ENCODE measurements around the gene PGAP6.
"Not testable (repeated sequence)": the region's sequence is repeated elsewhere in the genome, so short reads cannot be mapped to it uniquely, and the experiment has no call there.

PGAP6 gene

DNA sequence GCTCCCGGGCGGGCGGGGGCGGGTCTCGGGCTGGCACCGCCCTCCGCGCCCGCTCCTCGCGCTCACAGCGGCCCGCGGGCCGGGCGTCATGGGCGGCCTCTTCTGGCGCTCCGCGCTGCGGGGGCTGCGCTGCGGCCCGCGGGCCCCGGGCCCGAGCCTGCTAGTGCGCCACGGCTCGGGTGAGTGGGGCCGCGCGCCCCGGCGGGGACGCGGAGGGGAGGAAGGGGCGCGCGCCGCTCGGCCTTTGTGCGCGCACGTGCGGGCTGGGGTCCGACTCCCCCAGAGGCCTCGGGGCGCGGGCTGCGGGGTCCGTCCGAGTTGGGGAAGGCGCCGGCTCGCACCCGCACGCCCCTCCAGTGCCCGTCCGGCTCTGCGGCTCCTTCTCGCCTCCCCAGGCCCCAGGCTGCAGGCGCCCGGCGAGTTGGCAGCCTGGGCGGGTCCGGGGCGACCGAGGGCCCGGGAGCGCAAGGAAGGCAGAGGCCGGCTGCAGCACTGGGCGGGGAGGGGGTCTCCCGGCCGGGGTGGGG lies 15.4 kb upstream of the PGAP6 start, which contains the start of gene NME4:
Gene NME4 (plus strand): TSS at position 65 of the 527 bp plus-strand sequence. CDS start 24 bp downstream, at position 89.
- TF ChIP-seq POLR2A (IDR thresholded peaks at IDR 0.05; ENCODE audit: extremely low read depth, insufficient read length) (peak; percentile 65), MAX (IDR thresholded peaks at IDR 0.05; ENCODE audit: low read depth, low read length) (0 out of 2 replicates have a peak, but pooled peaks have one; percentile 15), MYC (IDR thresholded peaks at IDR 0.05; ENCODE audit: low read depth, low read length) (no peak), CTCF (IDR thresholded peaks at IDR 0.05; ENCODE audit: low read depth, low read length) (no peak)
- peak; percentile 61 for DNase-seq (ENCODE audit: low read depth)
- H3K4me3 ChIP-seq (ENCODE audit: low read depth, low read length), result peak within 1 kb of the TSS; percentile 60

GRCh38 chr16:396605-397004 lies 14.8 kb upstream of the PGAP6 start:
- H3K4me3 ChIP-seq (ENCODE audit: low read depth, low read length), result peak overlapping the region; percentile 60
- TF ChIP-seq MAX (IDR thresholded peaks at IDR 0.05; ENCODE audit: low read depth, low read length), result no peak
- TF ChIP-seq POLR2A (IDR thresholded peaks at IDR 0.05; ENCODE audit: extremely low read depth, insufficient read length), result peak; percentile 10

GRCh38 chr16:396199-396598 lies 14.4 kb upstream of the PGAP6 start:
- DNase-seq (ENCODE audit: low read depth), result no peak
- peak overlapping the region; percentile 60 for H3K4me3 ChIP-seq (ENCODE audit: low read depth, low read length)
- TF ChIP-seq MYC (IDR thresholded peaks at IDR 0.05; ENCODE audit: low read depth, low read length), result no peak
- TF ChIP-seq CTCF (IDR thresholded peaks at IDR 0.05; ENCODE audit: low read depth, low read length), result no peak
- no peak for TF ChIP-seq POLR2A (IDR thresholded peaks at IDR 0.05; ENCODE audit: extremely low read depth, insufficient read length)
- TF ChIP-seq MAX (IDR thresholded peaks at IDR 0.05; ENCODE audit: low read depth, low read length), result no peak

More at GRCh38 chr16:396605-397004, 14.8 kb upstream of the PGAP6 start:
- DNase-seq (ENCODE audit: low read depth), result peak; percentile 58

DNA sequence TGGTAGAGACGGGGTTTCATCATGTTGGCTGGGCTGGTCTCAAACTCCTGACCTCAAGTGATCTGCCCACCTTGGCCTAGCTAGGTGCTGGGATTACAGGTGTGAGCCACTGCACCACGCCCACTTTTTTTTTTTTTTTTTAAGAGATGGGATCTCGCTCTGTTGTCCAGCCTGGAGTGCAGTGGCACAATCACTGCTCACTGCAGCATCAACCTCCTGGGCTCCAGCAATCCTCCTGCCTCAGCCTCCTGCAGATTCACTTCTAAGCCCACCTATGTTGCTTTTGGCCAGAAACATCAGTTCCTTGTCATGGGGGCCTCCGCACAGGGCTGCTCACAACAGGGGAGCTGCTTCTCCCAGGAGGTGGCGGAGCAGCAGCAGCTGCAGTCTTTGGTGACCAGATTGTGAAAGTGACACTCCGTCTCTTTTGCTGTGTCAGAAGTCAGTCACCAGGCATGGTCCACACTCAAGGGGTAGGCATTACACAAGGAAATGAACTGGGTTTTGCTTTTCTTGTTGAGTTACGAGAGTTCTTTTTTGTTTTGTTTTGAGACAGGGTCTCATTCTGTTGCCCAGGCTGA lies 10.8 kb upstream of the PGAP6 start:
- peak; percentile 45 for DNase-seq (ENCODE audit: low read depth)
- no peak overlapping the region for H3K4me3 ChIP-seq (ENCODE audit: low read depth, low read length)
- TF ChIP-seq MAX (IDR thresholded peaks at IDR 0.05; ENCODE audit: low read depth, low read length), result no peak
- TF ChIP-seq CTCF (IDR thresholded peaks at IDR 0.05; ENCODE audit: low read depth, low read length), result peak; percentile 4

GRCh38 chr16:391885-392335 lies 10.1 kb upstream of the PGAP6 start:
- peak; percentile 76 for DNase-seq (ENCODE audit: low read depth)
- TF ChIP-seq CTCF (IDR thresholded peaks at IDR 0.05; ENCODE audit: low read depth, low read length), result peak; percentile 86
- no peak for TF ChIP-seq POLR2A (IDR thresholded peaks at IDR 0.05; ENCODE audit: extremely low read depth, insufficient read length)
- no peak overlapping the region for H3K4me3 ChIP-seq (ENCODE audit: low read depth, low read length)

- no peak overlapping the region for H3K4me3 ChIP-seq (ENCODE audit: low read depth, low read length)
- no peak for TF ChIP-seq MYC (IDR thresholded peaks at IDR 0.05; ENCODE audit: low read depth, low read length)
- TF ChIP-seq MAX (IDR thresholded peaks at IDR 0.05; ENCODE audit: low read depth, low read length), result no peak
- no peak for TF ChIP-seq CTCF (IDR thresholded peaks at IDR 0.05; ENCODE audit: low read depth, low read length)
- no peak for TF ChIP-seq POLR2A (IDR thresholded peaks at IDR 0.05; ENCODE audit: extremely low read depth, insufficient read length)
- no peak for DNase-seq (ENCODE audit: low read depth)
Observed at GRCh38 chr16:389352-389751, 7.6 kb upstream of the PGAP6 start.

GRCh38 chr16:387761-388666 lies 6.2 kb upstream of the PGAP6 start:
- DNase-seq (ENCODE audit: low read depth), result not testable (repeated sequence)

More at GRCh38 chr16:387761-388666, 6.2 kb upstream of the PGAP6 start:
- H3K4me3 ChIP-seq (ENCODE audit: low read depth, low read length), result not testable (repeated sequence)

Data from NB4 (cell line).